OCI-LY7 (cell line): ENCODE data around the gene ALPL. TPM values are rescaled to one million over a fixed set of nuclear protein-coding genes. Genes with fewer than 3 reads are reported as not detected.

Experiments
- BruUV-seq: library from RNA; stranded (reverse); fragments of 400-500 nt; replicated peaks from 2 replicates; lab custom pipeline; 2021; lab: Mats Ljungman, UMichigan
- CTCF ChIA-PET: fragments of 300-600 bp; sonication (Branson Sonifier 250); formaldehyde crosslinking; loops from one replicate; lab custom pipeline; 2022; ENCODE audit warnings: antibody characterized with exemption; ENCODE audit not compliant: unreplicated experiment; lab: Charles Lee
- POLR2A ChIA-PET: fragments of 300-600 bp; sonication (Branson Sonifier 250); formaldehyde crosslinking; loops from one replicate; lab custom pipeline; 2022; ENCODE audit warnings: antibody characterized with exemption; lab: Charles Lee
- DNase-seq: peaks from one replicate; pipeline ENCODE4 v3.0.0-alpha.2; 2015; ENCODE audit warnings: low spot score
- H2AFZ ChIP-seq: fragments of 200-600 bp; sonication (generic), shearing (Covaris generic); 2 replicates; pipeline ENCODE4 v1.6.1; 2014; ENCODE audit warnings: mild to moderate bottlenecking, antibody characterized with exemption, low read length, moderate library complexity
- H3K27ac ChIP-seq: fragments of 200-600 bp; sonication (generic); 2 replicates; pipeline ENCODE4 v1.5.1; 2014; ENCODE audit warnings: mixed run types, low read depth, mild to moderate bottlenecking, moderate library complexity, low read length, inconsistent platforms; ENCODE audit not compliant: poor library complexity, severe bottlenecking
- H3K36me3 ChIP-seq: fragments of 200-600 bp; sonication (generic); 2 replicates; pipeline ENCODE4 v1.6.1; 2014; ENCODE audit warnings: mild to moderate bottlenecking, antibody characterized with exemption, low read length, moderate library complexity, mixed read lengths; ENCODE audit not compliant: insufficient read depth
- H3K4me1 ChIP-seq: fragments of 200-600 bp; sonication (generic); 2 replicates; pipeline ENCODE4 v1.5.1; 2014; ENCODE audit warnings: mild to moderate bottlenecking, low read length; ENCODE audit not compliant: insufficient read depth, poor library complexity, severe bottlenecking
- H3K4me2 ChIP-seq: fragments of 200-600 bp; sonication (generic); 2 replicates; pipeline ENCODE4 v1.6.1; 2014; ENCODE audit warnings: mild to moderate bottlenecking, low read length
- H3K4me3 ChIP-seq: fragments of 200-600 bp; sonication (generic); 2 replicates; pipeline ENCODE4 v1.5.1; 2014; ENCODE audit warnings: mild to moderate bottlenecking, low read depth, low read length; ENCODE audit not compliant: poor library complexity, severe bottlenecking
- H3K79me2 ChIP-seq: fragments of 200-600 bp; sonication (generic); 2 replicates; pipeline ENCODE4 v1.6.1; 2016; ENCODE audit warnings: low read depth, mild to moderate bottlenecking, low read length, moderate library complexity, mixed read lengths; ENCODE audit not compliant: insufficient read depth
- H3K9me2 ChIP-seq: fragments of 200-600 bp; sonication (generic); 2 replicates; pipeline ENCODE4 v1.6.1; 2016; ENCODE audit warnings: mild to moderate bottlenecking, low read length, mixed read lengths; ENCODE audit not compliant: insufficient read depth
- H3K9me3 ChIP-seq: fragments of 200-600 bp; sonication (generic); 2 replicates; pipeline ENCODE4 v1.6.1; 2014; ENCODE audit warnings: mild to moderate bottlenecking, mixed run types, low read length, mixed read lengths
- H4K20me1 ChIP-seq: fragments of 200-600 bp; sonication (generic); 2 replicates; pipeline ENCODE4 v1.6.1; 2014; ENCODE audit warnings: mild to moderate bottlenecking, antibody characterized with exemption, low read length, moderate library complexity, mixed read lengths; ENCODE audit not compliant: insufficient read depth
- EZH2phosphoT487 ChIP-seq: fragments of 200-600 bp; sonication (generic); IDR thresholded peaks from 2 replicates; pipeline ENCODE4 v1.6.1; 2018; ENCODE audit warnings: low read depth, borderline replicate concordance, mild to moderate bottlenecking, mixed run types, antibody characterized with exemption, low read length, moderate library complexity, mixed read lengths
- intact Hi-C: fragments of 100-400 bp; cut with micrococcal nuclease; formaldehyde crosslinking; loops from one replicate; pipeline ENCODE4 v1.10.0; 2022; ENCODE audit not compliant: unreplicated experiment
- total RNA-seq, 2 experiments: library from RNA; depleted of rRNA in 1 of 2; stranded (reverse); fragments of >200 nt in 1 of 2; shearing (Covaris generic) in 1 of 2; gene quantifications; 2 replicates each; pipeline ENCODE4 v1.2.3, GENCODE V29; 2014 to 2022
- TF ChIP-seq, protein P1 (sequence below): fragments of 200-600 bp; sonication (generic); conservative IDR thresholded peaks from 2 replicates; pipeline ENCODE4 v1.5.1; 2014; ENCODE audit warnings: mild to moderate bottlenecking, antibody characterized with exemption, low read length, moderate library complexity, mixed read lengths

ALPL gene
- total RNA-seq, 2 experiments from 2014 or later, result not detected

GRCh38 chr1:21553116-21553926, 44.1 kb downstream of the ALPL start:
- no peak for TF ChIP-seq EZH2phosphoT487
- TF ChIP-seq, protein P1, sequence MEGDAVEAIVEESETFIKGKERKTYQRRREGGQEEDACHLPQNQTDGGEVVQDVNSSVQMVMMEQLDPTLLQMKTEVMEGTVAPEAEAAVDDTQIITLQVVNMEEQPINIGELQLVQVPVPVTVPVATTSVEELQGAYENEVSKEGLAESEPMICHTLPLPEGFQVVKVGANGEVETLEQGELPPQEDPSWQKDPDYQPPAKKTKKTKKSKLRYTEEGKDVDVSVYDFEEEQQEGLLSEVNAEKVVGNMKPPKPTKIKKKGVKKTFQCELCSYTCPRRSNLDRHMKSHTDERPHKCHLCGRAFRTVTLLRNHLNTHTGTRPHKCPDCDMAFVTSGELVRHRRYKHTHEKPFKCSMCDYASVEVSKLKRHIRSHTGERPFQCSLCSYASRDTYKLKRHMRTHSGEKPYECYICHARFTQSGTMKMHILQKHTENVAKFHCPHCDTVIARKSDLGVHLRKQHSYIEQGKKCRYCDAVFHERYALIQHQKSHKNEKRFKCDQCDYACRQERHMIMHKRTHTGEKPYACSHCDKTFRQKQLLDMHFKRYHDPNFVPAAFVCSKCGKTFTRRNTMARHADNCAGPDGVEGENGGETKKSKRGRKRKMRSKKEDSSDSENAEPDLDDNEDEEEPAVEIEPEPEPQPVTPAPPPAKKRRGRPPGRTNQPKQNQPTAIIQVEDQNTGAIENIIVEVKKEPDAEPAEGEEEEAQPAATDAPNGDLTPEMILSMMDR, result no peak
- H3K9me3 ChIP-seq, result no peaks in the 10 kb centered on the region
- no peaks in the 10 kb centered on the region for H4K20me1 ChIP-seq
- no peak overlapping the region for H2AFZ ChIP-seq
- H3K4me1 ChIP-seq, result no peaks in the 10 kb centered on the region
- intact Hi-C loops, result no loop called here
- H3K9me2 ChIP-seq, result no peaks in the 10 kb centered on the region
- no TSS peak for BruUV-seq
- no peaks in the 10 kb centered on the region for H3K36me3 ChIP-seq
- ChIA-PET POLR2A (no interaction called here), CTCF (no interaction called here)
- no peak overlapping the region for H3K27ac ChIP-seq
- no peak overlapping the region for H3K4me3 ChIP-seq
- H3K79me2 ChIP-seq, result no peaks in the 10 kb centered on the region
- H3K4me2 ChIP-seq, result no peak overlapping the region
- DNase-seq, result no peak

DNA sequence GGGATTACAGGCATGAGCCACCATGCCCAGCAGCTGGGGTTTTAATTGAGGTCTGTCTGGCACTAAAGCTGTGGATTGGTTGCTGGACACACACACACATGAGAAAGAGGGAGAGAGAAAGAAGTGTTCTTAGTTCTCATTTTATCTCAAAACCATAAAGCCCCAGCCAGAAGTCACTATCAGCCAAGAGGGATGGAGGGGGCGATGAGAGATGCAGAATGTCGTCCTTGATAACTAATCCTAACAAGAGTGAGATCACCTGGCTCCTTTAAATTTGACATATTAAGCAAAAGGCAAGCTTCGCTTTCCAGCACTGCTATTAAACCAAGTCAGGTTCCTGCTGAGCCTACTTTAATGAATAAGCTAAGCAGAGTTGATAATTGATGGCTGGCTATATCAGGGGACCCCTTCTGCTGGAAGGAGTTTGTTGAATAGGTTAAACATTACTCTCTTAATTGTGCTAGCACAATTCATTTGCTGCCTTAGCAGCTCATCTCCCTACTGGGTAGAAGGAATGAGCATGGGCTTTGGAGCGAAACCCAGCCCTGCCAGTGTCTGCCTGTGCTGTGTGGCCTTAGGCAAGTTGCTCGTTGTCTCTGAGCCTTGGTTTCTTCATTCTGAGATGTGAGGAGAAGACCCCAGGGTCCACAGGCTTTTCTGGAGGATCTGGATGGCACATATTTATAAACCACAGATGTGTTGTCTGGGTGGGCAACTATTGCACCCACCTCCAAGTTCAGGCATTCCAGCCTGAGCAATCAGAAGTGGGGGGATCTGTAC, 50.8 kb downstream of the ALPL start:
- Histone ChIP-seq H4K20me1 (no peaks in the 10 kb centered on the region), H3K9me3 (no peaks in the 10 kb centered on the region), H3K9me2 (no peaks in the 10 kb centered on the region), H3K36me3 (no peaks in the 10 kb centered on the region), H3K4me1 (no peaks in the 10 kb centered on the region), H3K4me3 (no peak overlapping the region), H2AFZ (no peak overlapping the region), H3K79me2 (no peaks in the 10 kb centered on the region), H3K27ac (no peak overlapping the region), H3K4me2 (no peak overlapping the region)
- DNase-seq, result no peak
- TF ChIP-seq, protein P1, result no peak
- TF ChIP-seq EZH2phosphoT487, result no peak
- no TSS peak for BruUV-seq
- CTCF ChIA-PET, result no interaction called here
- intact Hi-C loops, result no loop called here
- POLR2A ChIA-PET, result no interaction called here
